ENCODE data around the gene MLLT6. TPM values are rescaled to one million over a fixed set of nuclear protein-coding genes. Genes with fewer than 3 reads are reported as not detected.
A peak's percentile ranks its signal among the peaks of the same experiment; 100 is the strongest.

Gene MLLT6
- total RNA-seq, 4 donors from 2014 or later = 46.1 to 85.0 (median 54.0) TPM

DNA sequence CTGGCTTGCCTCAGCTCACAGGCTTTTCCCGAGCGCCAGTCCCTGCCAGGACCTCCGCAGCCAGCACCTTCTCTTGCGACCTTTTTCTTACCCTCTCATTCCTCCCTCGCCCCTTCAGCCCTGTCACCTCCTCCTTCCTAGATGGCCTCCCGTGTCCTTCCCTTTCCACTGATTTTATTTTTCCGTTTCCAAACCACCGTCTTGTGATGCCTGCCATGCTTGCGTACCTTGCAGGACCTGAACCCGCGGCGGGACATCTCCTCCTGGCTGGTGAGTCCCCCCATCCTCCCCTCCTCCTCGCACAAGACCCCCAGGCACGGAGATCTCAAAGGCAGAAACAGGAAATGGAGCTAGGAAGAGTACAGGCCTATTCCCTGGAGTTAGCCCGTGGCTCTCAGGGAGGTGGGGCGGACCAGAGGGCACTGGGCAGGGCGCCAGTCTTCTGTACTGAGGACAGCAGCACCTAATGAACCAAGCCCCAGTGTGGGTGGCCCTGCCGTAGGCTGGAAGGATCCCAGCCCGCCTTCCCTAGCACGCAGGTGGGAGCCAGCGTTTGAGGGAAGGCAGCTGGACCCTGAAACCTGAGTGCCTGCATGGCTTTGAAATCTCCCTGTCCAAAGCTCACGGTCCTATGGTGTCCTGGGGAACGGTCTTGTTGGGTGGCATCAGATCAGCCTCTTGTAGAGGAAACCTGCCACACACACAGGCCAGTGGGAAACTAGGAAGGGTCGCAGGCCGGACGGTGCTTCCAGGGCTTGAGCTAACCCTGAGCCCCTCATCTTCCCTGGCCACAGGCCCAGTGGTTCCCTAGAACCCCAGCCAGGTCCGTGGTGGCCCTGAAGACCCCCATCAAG lies 25.7 kb downstream of the MLLT6 start:
- intact Hi-C loops (cut with DNase I; ENCODE audit: low total_unique reads) = loop anchor here (2.0 to 5.0 kb wide), 2 partner anchors 56 to 1817 kb away; partner anchors contain the start of gene EPOP
- TF ChIP-seq, protein P1, sequence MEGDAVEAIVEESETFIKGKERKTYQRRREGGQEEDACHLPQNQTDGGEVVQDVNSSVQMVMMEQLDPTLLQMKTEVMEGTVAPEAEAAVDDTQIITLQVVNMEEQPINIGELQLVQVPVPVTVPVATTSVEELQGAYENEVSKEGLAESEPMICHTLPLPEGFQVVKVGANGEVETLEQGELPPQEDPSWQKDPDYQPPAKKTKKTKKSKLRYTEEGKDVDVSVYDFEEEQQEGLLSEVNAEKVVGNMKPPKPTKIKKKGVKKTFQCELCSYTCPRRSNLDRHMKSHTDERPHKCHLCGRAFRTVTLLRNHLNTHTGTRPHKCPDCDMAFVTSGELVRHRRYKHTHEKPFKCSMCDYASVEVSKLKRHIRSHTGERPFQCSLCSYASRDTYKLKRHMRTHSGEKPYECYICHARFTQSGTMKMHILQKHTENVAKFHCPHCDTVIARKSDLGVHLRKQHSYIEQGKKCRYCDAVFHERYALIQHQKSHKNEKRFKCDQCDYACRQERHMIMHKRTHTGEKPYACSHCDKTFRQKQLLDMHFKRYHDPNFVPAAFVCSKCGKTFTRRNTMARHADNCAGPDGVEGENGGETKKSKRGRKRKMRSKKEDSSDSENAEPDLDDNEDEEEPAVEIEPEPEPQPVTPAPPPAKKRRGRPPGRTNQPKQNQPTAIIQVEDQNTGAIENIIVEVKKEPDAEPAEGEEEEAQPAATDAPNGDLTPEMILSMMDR (IDR thresholded peaks at IDR 0.05) = peak in 1 of 3 donors; percentile 66
- no peak for TF ChIP-seq POLR2A (IDR thresholded peaks at IDR 0.05)
- peak overlapping the region; percentile 54 for H3K4me3 ChIP-seq (ENCODE audit: low read depth, poor library complexity, severe bottlenecking)
- 9 to 18% methylated on average over 22 to 27 of the region's 27 CpGs for WGBS, 2 donors
- peak in 1 of 2 donors; percentile 94 for DNase-seq (ENCODE audit: low spot score in 2 of 2)

DNA sequence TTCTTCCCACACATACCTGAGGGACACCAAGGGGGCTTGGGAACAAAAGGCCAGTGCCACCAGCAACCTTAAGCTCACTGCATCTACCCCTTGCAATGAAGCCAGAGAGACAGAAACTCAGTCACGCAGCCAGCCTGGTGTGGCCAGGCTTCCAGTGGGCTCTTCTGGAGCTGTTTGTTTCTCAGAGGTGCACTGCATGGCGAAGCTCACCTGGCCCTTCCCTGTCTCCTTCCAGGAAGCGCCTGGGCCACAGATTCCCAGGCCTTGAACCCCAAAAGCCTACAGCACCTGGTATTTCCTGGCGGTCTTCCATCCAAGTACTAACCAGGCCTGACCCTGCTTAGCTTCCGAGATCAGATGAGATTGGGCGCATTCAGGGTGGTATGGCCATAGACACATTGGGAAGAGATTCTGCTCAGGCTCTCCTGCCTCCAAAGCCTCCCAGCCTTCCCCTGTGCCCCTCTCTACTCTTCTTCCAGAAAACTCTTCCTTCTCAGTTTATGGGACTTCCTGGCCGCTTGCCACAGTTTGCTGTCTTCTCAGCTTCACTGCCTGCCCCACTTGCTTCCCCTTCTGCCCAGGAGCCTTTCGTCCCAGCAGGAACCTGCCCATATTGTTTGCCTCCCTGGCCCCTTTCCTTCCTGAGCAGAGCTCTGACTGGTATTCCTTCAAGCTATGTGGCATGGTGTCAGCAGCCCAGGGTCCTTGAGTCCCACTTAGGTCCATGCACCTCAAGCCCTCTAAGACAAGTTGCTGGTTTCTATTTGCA lies 26.6 kb downstream of the MLLT6 start:
- WGBS, 2 donors = 59 to 81% methylated on average over 8 of the region's 8 CpGs
- TF ChIP-seq, protein P1 (IDR thresholded peaks at IDR 0.05) = no peak
- no peak for TF ChIP-seq POLR2A (IDR thresholded peaks at IDR 0.05)
- DNase-seq (ENCODE audit: low spot score in 2 of 2) = no peak
- no peak overlapping the region for H3K4me3 ChIP-seq (ENCODE audit: low read depth, poor library complexity, severe bottlenecking)
- intact Hi-C loops (cut with DNase I; ENCODE audit: low total_unique reads) = loop anchor here (2.0 to 5.0 kb wide), 2 partner anchors 57 to 1816 kb away; partner anchors contain the start of gene EPOP

DNA sequence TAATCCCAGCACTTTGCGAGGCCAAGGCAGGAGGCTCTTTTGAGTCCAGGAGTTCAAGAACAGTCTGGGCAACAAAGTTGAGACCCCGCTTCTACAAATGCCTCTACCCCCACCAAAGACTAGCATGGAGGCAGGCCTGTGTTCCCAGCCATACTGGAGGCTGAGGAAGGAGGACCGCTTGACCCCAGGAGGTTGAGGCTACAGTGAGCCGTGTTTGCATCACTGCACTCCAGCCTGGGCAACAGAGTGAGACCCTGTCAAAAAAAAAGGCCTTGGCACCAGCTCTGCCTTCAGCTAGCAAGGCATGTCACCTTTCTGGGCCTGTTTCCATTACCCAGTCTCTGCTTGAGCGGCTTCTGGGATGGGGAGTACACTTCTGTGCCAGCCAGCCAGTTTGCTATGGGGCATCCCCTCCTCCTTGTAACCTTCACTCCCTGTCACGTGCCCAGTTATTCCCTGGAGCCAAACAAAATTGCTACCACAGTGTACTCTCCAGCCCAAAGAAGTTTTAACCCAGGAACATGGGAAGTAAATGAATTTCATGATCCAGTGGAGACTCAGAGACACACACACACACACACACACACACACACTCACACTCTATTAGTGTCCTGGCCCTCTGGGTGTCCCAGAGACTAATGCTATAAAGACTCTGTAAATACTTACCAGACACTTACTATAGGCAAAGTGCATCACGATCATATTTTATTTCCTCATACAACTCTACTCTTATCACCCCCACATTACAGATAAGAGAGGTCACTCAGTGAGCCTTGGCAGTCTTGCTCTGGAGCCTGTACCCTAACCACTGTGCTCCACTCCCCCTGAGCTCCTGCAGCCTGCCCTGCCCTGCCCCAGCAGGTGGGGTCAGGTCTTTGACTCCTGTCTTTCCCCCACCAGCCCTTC lies 27.6 kb downstream of the MLLT6 start:
- TF ChIP-seq, protein P1 (IDR thresholded peaks at IDR 0.05) = no peak
- no peak for TF ChIP-seq POLR2A (IDR thresholded peaks at IDR 0.05)
- H3K4me3 ChIP-seq (ENCODE audit: low read depth, poor library complexity, severe bottlenecking) = no peak overlapping the region
- WGBS, 2 donors = 66 to 72% methylated on average over 7 of the region's 7 CpGs
- intact Hi-C loops (cut with DNase I; ENCODE audit: low total_unique reads) = loop anchor here (5.0 kb wide), 1 partner anchor 1815 kb away; no protein-coding TSS in a partner anchor
- no peak for DNase-seq (ENCODE audit: low spot score in 2 of 2)

DNA sequence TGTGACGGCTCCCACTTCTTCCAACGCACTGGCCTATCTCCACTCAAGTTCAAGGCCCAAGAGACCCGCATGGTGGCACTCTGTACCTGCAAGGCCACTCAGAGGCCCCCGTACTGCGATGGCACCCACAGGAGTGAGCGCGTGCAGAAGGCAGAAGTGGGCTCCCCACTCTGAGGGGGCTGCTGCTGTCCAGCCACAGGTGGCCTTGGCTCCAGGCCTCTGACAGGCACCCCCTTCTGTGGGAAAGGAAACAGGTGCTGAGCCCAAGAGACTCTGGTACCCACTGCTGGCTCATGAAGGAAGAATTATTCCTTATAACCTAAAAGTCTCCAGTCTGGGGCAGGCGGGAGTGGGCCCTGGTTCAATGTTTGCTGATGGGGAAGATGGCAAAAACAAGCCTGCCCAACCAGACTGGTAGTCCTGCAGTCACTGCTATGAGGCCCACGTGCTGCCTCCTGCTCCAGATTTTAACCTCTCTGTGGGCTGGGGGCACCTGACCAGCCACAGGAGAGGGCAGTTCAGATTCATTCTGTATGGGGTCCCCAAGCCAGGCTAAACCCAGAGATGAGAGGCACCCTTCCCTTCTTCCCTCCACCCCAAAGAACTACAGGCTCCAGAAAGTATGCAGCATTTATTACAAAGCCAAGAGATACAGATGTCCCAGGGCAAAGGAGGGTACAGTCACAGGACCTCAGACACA lies 28.4 kb downstream of the MLLT6 start:
- TF ChIP-seq, protein P1 (IDR thresholded peaks at IDR 0.05) = no peak
- no peak for TF ChIP-seq POLR2A (IDR thresholded peaks at IDR 0.05)
- intact Hi-C loops (cut with DNase I; ENCODE audit: low total_unique reads) = loop anchor here (5.0 kb wide), 1 partner anchor 1814 kb away; no protein-coding TSS in a partner anchor
- WGBS, 2 donors = 73 to 75% methylated on average over 9 of the region's 9 CpGs
- no peak for DNase-seq (ENCODE audit: low spot score in 2 of 2)
- no peak overlapping the region for H3K4me3 ChIP-seq (ENCODE audit: low read depth, poor library complexity, severe bottlenecking)

Measured in lower leg skin (tissue), 4 donors.